Chondrocyte (in vitro differentiated cells): ENCODE measurements around the gene MPLKIP. TPM values are rescaled to one million over a fixed set of nuclear protein-coding genes. Genes with fewer than 3 reads are reported as not detected.

ENCODE experiments used
- DNase-seq: peaks from one replicate; pipeline ENCODE4 v3.0.0; 2021; ENCODE audit warnings: mixed read lengths, low spot score
- H3K27ac Mint-ChIP-seq: one replicate; pipeline ENCODE4 v1.8.0; 2021; ENCODE audit warnings: mild to moderate bottlenecking, moderate library complexity, mixed read lengths; ENCODE audit not compliant: unreplicated experiment
- H3K27me3 Mint-ChIP-seq: 2 replicates; pipeline ENCODE4 v1.8.0; 2021; ENCODE audit warnings: low read depth, mixed read lengths
- H3K36me3 Mint-ChIP-seq: 2 replicates; pipeline ENCODE4 v1.8.0; 2021; ENCODE audit warnings: low read depth, mixed read lengths
- H3K4me1 Mint-ChIP-seq: 2 replicates; pipeline ENCODE4 v1.8.0; 2021; ENCODE audit warnings: low read depth, mild to moderate bottlenecking, mixed read lengths
- H3K4me3 Mint-ChIP-seq: one replicate; pipeline ENCODE4 v1.8.0; 2021; ENCODE audit warnings: mild to moderate bottlenecking, moderate library complexity, mixed read lengths; ENCODE audit not compliant: unreplicated experiment
- H3K9me3 Mint-ChIP-seq: 2 replicates; pipeline ENCODE4 v1.8.0; 2021; ENCODE audit warnings: low read depth, mixed read lengths
- CTCF ChIP-seq: fragments of 200-600 bp; sonication (generic); IDR thresholded peaks from 2 replicates; pipeline ENCODE4 v1.5.0; 2021; ENCODE audit warnings: antibody characterized with exemption, mild to moderate bottlenecking, moderate library complexity
- total RNA-seq: library from RNA; stranded (reverse); gene quantifications from 3 replicates; pipeline ENCODE4 v1.2.1, GENCODE V29; 2021

The MPLKIP gene
- total RNA-seq, 1 donor from 2014 or later, result 48.4 TPM

GRCh38 chr7:40101201-40101600, 33.2 kb downstream of the MPLKIP start:
- TF ChIP-seq CTCF, result no peak
- Mint-ChIP-seq H3K36me3 (peaks cover 3% of the 10 kb centered on the region), H3K4me1 (peaks cover 17% of the 10 kb centered on the region), H3K27ac (peak overlapping the region; percentile 69), H3K9me3 (no peaks in the 10 kb centered on the region), H3K27me3 (no peaks in the 10 kb centered on the region), H3K4me3 (no peak overlapping the region)
- no peak for DNase-seq

- Mint-ChIP-seq H3K9me3 (no peaks in the 10 kb centered on the region), H3K4me1 (peaks cover 17% of the 10 kb centered on the region), H3K27me3 (no peaks in the 10 kb centered on the region), H3K4me3 (no peak overlapping the region), H3K36me3 (peaks cover 10% of the 10 kb centered on the region), H3K27ac (peak overlapping the region; percentile 32)
- no peak for TF ChIP-seq CTCF
- no peak for DNase-seq
Observed at GRCh38 chr7:40099837-40100236, 34.6 kb downstream of the MPLKIP start.

GRCh38 chr7:40098810-40099209, 35.6 kb downstream of the MPLKIP start:
- no peaks in the 10 kb centered on the region for H3K9me3 Mint-ChIP-seq
- H3K4me3 Mint-ChIP-seq, result no peak overlapping the region
- TF ChIP-seq CTCF, result no peak
- DNase-seq, result no peak
- H3K27me3 Mint-ChIP-seq, result no peaks in the 10 kb centered on the region
- H3K27ac Mint-ChIP-seq, result no peak overlapping the region
- H3K36me3 Mint-ChIP-seq, result peaks cover 19% of the 10 kb centered on the region
- H3K4me1 Mint-ChIP-seq, result peaks cover 17% of the 10 kb centered on the region

- TF ChIP-seq CTCF, result no peak
- H3K27me3 Mint-ChIP-seq, result no peaks in the 10 kb centered on the region
- H3K27ac Mint-ChIP-seq, result peak overlapping the region; percentile 37
- peaks cover 17% of the 10 kb centered on the region for H3K4me1 Mint-ChIP-seq
- no peaks in the 10 kb centered on the region for H3K9me3 Mint-ChIP-seq
- H3K36me3 Mint-ChIP-seq, result peaks cover 24% of the 10 kb centered on the region
- no peak for DNase-seq
- no peak overlapping the region for H3K4me3 Mint-ChIP-seq
Observed at GRCh38 chr7:40097728-40098127, 36.7 kb downstream of the MPLKIP start.

- peaks cover 26% of the 10 kb centered on the region for H3K36me3 Mint-ChIP-seq
- no peaks in the 10 kb centered on the region for H3K27me3 Mint-ChIP-seq
- TF ChIP-seq CTCF, result no peak
- H3K27ac Mint-ChIP-seq, result no peak overlapping the region
- no peak for DNase-seq
- no peak overlapping the region for H3K4me3 Mint-ChIP-seq
- peaks cover 12% of the 10 kb centered on the region for H3K4me1 Mint-ChIP-seq
- no peaks in the 10 kb centered on the region for H3K9me3 Mint-ChIP-seq
Observed at GRCh38 chr7:40095695-40096327, 38.6 kb downstream of the MPLKIP start.
